ENCODE data around the gene NCKAP5. TPM values are rescaled to one million over a fixed set of nuclear protein-coding genes. Genes with fewer than 3 reads are reported as not detected.

The NCKAP5 gene
- total and polyA plus RNA-seq, 2 of the 8 experiments (the other 6 are each of a cell fraction or from before 2014, with no cell fraction given) = 0.27 to 0.86 TPM

- Histone ChIP-seq H3K27me3 (replicated peaks in 1 of 4; ENCODE audit: control insufficient read depth in 3 of 4, extremely low read depth in 1 of 4, insufficient read depth in 3 of 4, low read length in 3 of 4) (no peaks in the 10 kb centered on the region), H3K27ac (ENCODE audit: low read depth, low read length) (no peak overlapping the region)
Measured at GRCh38 chr2:133608291-133608690, 40.0 kb upstream of the NCKAP5 start.

More at GRCh38 chr2:133608291-133608690, 40.0 kb upstream of the NCKAP5 start:
- no peak overlapping the region for H4K91ac ChIP-seq (replicated peaks; ENCODE audit: insufficient read length, low read length)
- H3K79me2 ChIP-seq (ENCODE audit: control insufficient read depth in 1 of 2, insufficient read depth in 2 of 2, low read length in 2 of 2) = no peaks in the 10 kb centered on the region
- no peaks in the 10 kb centered on the region for H3K36me3 ChIP-seq (ENCODE audit: control insufficient read depth in 2 of 4, insufficient read depth in 4 of 4, low read length in 3 of 4)
- no peak overlapping the region for H2BK15ac ChIP-seq (ENCODE audit: low read length)
- H3K23me2 ChIP-seq (ENCODE audit: low read depth, low read length) = no peaks in the 10 kb centered on the region
- WGBS, 2 experiments (ENCODE audit: extremely low coverage in 1 of 2, insufficient coverage in 1 of 2, insufficient read length in 1 of 2, insufficient replicate concordance in 2 of 2, low coverage in 1 of 2, low lambda C conversion rate in 2 of 2, missing lambda C conversion rate in 1 of 2) = 70% methylated on average over 1 of the region's 1 CpG; no CpG with 5 or more reads in 1 of the 2 experiments
- FAIRE-seq (no peak), DNase-seq (ENCODE audit: low read depth in 1 of 2, low spot score in 2 of 2) (no peak)
- H3K79me1 ChIP-seq (ENCODE audit: low read depth, low read length) = no peaks in the 10 kb centered on the region
- H2AFZ ChIP-seq (ENCODE audit: low read length) = no peak overlapping the region
- ChIA-PET POLR2A (ENCODE audit: partially characterized antibody) (no interaction called here), CTCF (ENCODE audit: partially characterized antibody) (no interaction called here)
- H3K56ac ChIP-seq (replicated peaks; ENCODE audit: insufficient read length, low read depth, low read length) = no peak overlapping the region
- H3K4me3 ChIP-seq (ENCODE audit: extremely low read depth in 1 of 4, insufficient read depth in 2 of 4, low read depth in 3 of 4, low read length in 4 of 4) = no peak overlapping the region
- no peak overlapping the region for H3K14ac ChIP-seq (ENCODE audit: insufficient read length)
- no peak overlapping the region for H2BK12ac ChIP-seq (ENCODE audit: low read depth, low read length)
- no peak overlapping the region for H3K23ac ChIP-seq (ENCODE audit: insufficient read length)
- no peak overlapping the region for H3K18ac ChIP-seq (ENCODE audit: extremely low read depth, low read length)
- H4K8ac ChIP-seq (ENCODE audit: extremely low read depth, insufficient read depth, low read length) = no peak overlapping the region
- H4K20me1 ChIP-seq (replicated peaks in 1 of 2; ENCODE audit: control insufficient read depth in 1 of 2, insufficient read depth in 2 of 2, low read length in 2 of 2) = no peaks in the 10 kb centered on the region
- no peak overlapping the region for H4K5ac ChIP-seq (ENCODE audit: insufficient read length, low read depth, low read length)
- no peak overlapping the region for H3K4me2 ChIP-seq (ENCODE audit: insufficient read depth in 1 of 2, low read depth in 2 of 2, low read length in 2 of 2)
- no peak overlapping the region for H3K4ac ChIP-seq (replicated peaks; ENCODE audit: insufficient read length, low read depth, low read length)
- no peak overlapping the region for H2AK5ac ChIP-seq (ENCODE audit: low read depth, low read length)
- H3K4me1 ChIP-seq (replicated peaks in 1 of 4; ENCODE audit: control insufficient read depth in 3 of 4, insufficient read depth in 4 of 4, low read length in 3 of 4) = peaks cover 0 to 2% (median 0%) of the 10 kb centered on the region in 4 experiments; a peak in 1 of 7 replicates
- no peak overlapping the region for H2BK20ac ChIP-seq (ENCODE audit: low read length)
- TF ChIP-seq USF2 (IDR thresholded peaks at IDR 0.05; ENCODE audit: low read length) (no peak), NRF1 (IDR thresholded peaks at IDR 0.05; ENCODE audit: low read depth, low read length) (no peak), GTF2F1 (IDR thresholded peaks at IDR 0.05; ENCODE audit: borderline replicate concordance, low read depth, low read length) (no peak), HDAC6 (IDR thresholded peaks at IDR 0.05; ENCODE audit: low read depth, low read length) (no peak)
- no peak overlapping the region for H2BK5ac ChIP-seq (ENCODE audit: low read depth, low read length)
- H2BK120ac ChIP-seq (replicated peaks; ENCODE audit: low read depth, low read length) = no peak overlapping the region
- H3K9ac ChIP-seq (replicated peaks in 1 of 4; ENCODE audit: extremely low read depth in 1 of 4, low read depth in 3 of 4, low read length in 3 of 4) = no peak overlapping the region
- H3K9me3 ChIP-seq (ENCODE audit: insufficient read depth in 2 of 2, low read depth in 1 of 2, low read length in 1 of 2) = no peaks in the 10 kb centered on the region
